NT2/D1 (cell line): Measurements from ENCODE around the gene B3GALT5.
A peak's percentile ranks its signal among the peaks of the same experiment; 100 is the strongest.

ENCODE experiments used
- DNase-seq: peaks from one replicate; pipeline ENCODE4 v3.0.0-alpha.2; 2011; ENCODE audit warnings: low read depth, low spot score
- H3K27me3 ChIP-seq: 2 replicates; pipeline ENCODE4 v1.6.0; 2011; ENCODE audit warnings: mild to moderate bottlenecking; ENCODE audit not compliant: insufficient read length, insufficient read depth
- H3K36me3 ChIP-seq: 2 replicates; pipeline ENCODE4 v1.6.1; 2011; ENCODE audit warnings: mild to moderate bottlenecking, low read length, mixed read lengths; ENCODE audit not compliant: insufficient read depth, insufficient read length
- H3K4me1 ChIP-seq: 2 replicates; pipeline ENCODE4 v1.5.1; 2011; ENCODE audit not compliant: insufficient read depth, insufficient read length
- H3K4me3 ChIP-seq: 2 replicates; pipeline ENCODE4 v1.5.1; 2011; ENCODE audit warnings: low read depth; ENCODE audit not compliant: insufficient read length
- H3K9ac ChIP-seq: 2 replicates; pipeline ENCODE4 v1.6.0; 2011; ENCODE audit warnings: low read depth; ENCODE audit not compliant: insufficient read length
- H3K9me3 ChIP-seq: 2 replicates; pipeline ENCODE4 v1.5.1; 2011; ENCODE audit warnings: mild to moderate bottlenecking, low read length; ENCODE audit not compliant: insufficient read depth
- SUZ12 ChIP-seq: IDR thresholded peaks from 2 replicates; pipeline ENCODE4 v1.6.1; 2011; ENCODE audit not compliant: insufficient read length, insufficient read depth; ENCODE audit errors: extremely low read depth
- YY1 ChIP-seq: IDR thresholded peaks from 2 replicates; pipeline ENCODE4 v1.6.1; 2011; ENCODE audit not compliant: insufficient read length, insufficient read depth
- ZNF274 ChIP-seq: IDR thresholded peaks from 2 replicates; pipeline ENCODE4 v1.6.1; 2011; ENCODE audit warnings: mild to moderate bottlenecking, low read depth, low read length

Gene B3GALT5

DNA sequence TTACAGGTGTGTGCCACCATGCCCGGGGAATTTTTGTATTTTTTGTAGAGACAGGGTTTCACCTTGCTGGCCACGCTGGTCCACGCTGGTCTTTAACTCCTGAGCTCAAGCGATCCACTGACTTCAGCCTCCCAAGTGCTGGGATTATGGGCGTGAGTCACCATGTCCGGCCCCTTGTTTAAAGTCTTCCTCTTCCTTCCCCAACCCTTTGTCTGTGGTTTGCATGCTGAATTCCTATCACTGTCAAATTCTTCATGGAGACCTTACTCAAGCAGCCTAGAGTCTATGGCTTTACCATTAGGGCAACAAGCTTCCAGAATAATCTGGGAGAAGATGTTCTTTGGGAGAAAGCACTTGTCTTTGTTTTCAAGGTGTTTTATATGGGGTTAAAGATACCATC is 34.7 kb downstream of the B3GALT5 start:
- H3K9me3 ChIP-seq = no peaks in the 10 kb centered on the region
- peaks cover 3% of the 10 kb centered on the region for H3K36me3 ChIP-seq
- TF ChIP-seq YY1 (no peak), SUZ12 (no peak), ZNF274 (no peak)
- peak; percentile 46 for DNase-seq
- peaks cover 6% of the 10 kb centered on the region for H3K4me1 ChIP-seq
- no peak overlapping the region for H3K4me3 ChIP-seq
- H3K9ac ChIP-seq = no peak overlapping the region
- H3K27me3 ChIP-seq = no peaks in the 10 kb centered on the region

DNA sequence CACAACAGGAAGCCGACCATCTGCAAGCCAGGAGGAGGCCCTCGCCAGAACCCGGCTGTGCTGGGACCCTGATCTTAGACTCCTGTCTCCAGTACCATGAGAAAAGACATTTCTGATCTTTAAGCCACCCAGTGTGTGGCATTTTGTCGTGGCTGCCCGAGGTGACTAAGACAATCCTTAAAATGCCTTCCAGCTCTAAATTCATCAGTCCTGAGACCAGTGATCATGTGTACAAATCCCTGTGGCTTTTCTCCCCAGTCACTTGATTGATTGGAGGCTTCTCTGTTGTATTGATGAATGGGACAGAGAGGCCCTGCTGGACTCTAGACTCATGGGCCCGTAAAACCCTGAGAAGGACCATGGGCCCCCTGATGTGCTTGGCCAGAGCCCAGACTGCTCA is 36.1 kb downstream of the B3GALT5 start:
- TF ChIP-seq YY1 = no peak
- TF ChIP-seq SUZ12 = no peak
- no peak for TF ChIP-seq ZNF274
- H3K9me3 ChIP-seq = peaks cover 7% of the 10 kb centered on the region; the same call in 1 of the 2 replicates
- H3K36me3 ChIP-seq = peaks cover 3% of the 10 kb centered on the region
- peaks cover 2% of the 10 kb centered on the region for H3K4me1 ChIP-seq
- DNase-seq = no peak
- H3K4me3 ChIP-seq = no peak overlapping the region
- no peak overlapping the region for H3K9ac ChIP-seq
- no peaks in the 10 kb centered on the region for H3K27me3 ChIP-seq

DNA sequence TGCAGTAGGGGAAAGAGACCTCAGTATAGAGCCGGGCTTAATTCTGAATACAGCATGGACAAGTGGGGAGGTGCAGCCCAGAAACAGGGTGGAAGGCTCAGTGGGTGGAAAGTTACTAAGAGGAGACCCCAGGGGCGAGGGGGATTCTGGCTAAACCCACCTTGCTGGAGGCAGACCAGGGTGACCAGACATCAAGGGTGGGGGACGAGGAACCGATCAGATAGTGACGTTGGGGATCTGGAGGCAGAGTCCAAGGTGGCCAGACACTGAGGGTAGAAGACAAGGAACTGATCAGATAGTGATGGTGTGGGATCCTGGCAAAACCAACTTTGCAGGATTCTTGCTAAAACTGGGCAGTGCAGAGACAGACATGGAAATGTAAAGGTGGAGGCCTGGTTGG is 36.8 kb downstream of the B3GALT5 start:
- no peak for TF ChIP-seq ZNF274
- TF ChIP-seq SUZ12 = no peak
- TF ChIP-seq YY1 = no peak
- Histone ChIP-seq H3K4me1 (peaks cover 2% of the 10 kb centered on the region), H3K4me3 (no peak overlapping the region), H3K9ac (no peak overlapping the region), H3K36me3 (peaks cover 3% of the 10 kb centered on the region), H3K27me3 (no peaks in the 10 kb centered on the region), H3K9me3 (peaks cover 7% of the 10 kb centered on the region; the same call in 1 of the 2 replicates)
- no peak for DNase-seq

DNA sequence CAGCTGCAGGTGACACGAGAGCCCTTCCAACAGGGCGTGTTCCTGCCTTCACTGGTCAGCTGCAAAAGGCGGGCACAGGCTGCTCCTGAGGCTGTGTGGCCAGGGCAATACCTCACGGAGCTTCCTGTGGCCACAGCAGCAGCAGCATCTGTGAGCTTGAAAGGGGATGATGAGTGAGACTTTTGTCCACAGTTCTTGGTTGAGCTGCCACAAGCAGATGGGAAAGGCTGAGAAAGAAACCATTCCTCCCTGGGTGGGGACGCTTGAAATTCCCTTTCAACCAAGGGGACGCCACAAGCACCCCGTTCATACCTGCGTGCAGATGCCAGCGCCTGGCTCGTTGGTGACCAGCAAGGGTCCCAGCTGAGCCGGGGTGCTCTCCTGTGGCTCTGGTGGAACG is 37.6 kb downstream of the B3GALT5 start:
- Histone ChIP-seq H3K27me3 (no peaks in the 10 kb centered on the region), H3K9ac (no peak overlapping the region), H3K9me3 (peaks cover 7% of the 10 kb centered on the region; the same call in 1 of the 2 replicates), H3K4me3 (no peak overlapping the region), H3K36me3 (peaks cover 6% of the 10 kb centered on the region), H3K4me1 (peaks cover 2% of the 10 kb centered on the region)
- TF ChIP-seq SUZ12 (no peak), YY1 (no peak), ZNF274 (no peak)
- DNase-seq = no peak

DNA sequence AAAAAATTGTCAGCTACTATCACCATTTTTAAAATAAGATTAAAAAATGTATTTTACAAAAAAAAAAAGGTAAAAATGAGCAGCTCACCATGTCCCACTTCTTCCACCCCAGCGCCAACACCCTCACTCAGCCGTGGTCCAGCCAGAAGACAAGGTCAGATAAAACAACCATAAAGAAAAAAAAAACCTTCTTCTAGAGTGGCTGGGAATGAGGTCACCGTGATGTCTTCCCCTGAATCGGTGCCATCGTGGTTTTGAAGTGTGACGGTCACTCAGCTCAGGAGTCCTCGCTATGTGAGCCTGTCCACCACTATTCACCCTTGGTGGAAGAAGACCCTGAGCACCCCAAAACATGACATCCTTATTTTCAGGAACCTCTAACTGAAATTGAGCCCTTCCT is 38.1 kb downstream of the B3GALT5 start:
- Histone ChIP-seq H3K27me3 (no peaks in the 10 kb centered on the region), H3K4me1 (peaks cover 2% of the 10 kb centered on the region), H3K9me3 (peaks cover 7% of the 10 kb centered on the region; the same call in 1 of the 2 replicates), H3K9ac (no peak overlapping the region), H3K36me3 (peaks cover 6% of the 10 kb centered on the region), H3K4me3 (no peak overlapping the region)
- no peak for TF ChIP-seq SUZ12
- TF ChIP-seq ZNF274 = no peak
- no peak for TF ChIP-seq YY1
- no peak for DNase-seq

DNA sequence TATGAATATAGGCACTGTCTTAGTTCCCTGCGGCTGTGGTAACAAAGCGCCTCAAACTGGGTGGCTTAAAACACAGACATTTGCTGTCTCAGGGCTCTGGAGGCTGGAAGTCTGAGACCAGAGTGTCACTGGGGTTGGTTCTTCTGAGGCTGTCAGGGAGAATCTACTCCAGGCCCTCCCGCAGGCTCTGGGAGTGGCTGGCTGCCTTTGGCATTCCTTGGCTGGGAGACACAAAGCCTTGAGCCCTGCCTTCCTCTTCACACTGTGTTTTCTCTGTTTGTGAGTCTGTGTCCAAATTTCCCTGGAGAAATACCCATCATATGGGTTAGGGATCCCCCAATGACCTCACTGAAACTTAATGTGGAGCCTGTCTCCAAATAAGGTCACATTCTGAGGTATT is 38.5 kb downstream of the B3GALT5 start:
- no peak overlapping the region for H3K9ac ChIP-seq
- peaks cover 6% of the 10 kb centered on the region for H3K36me3 ChIP-seq
- peaks cover 7% of the 10 kb centered on the region; the same call in 1 of the 2 replicates for H3K9me3 ChIP-seq
- peak; percentile 46 for DNase-seq
- H3K27me3 ChIP-seq = no peaks in the 10 kb centered on the region
- TF ChIP-seq SUZ12 (no peak), YY1 (no peak), ZNF274 (no peak)
- no peak overlapping the region for H3K4me3 ChIP-seq
- H3K4me1 ChIP-seq = peaks cover 2% of the 10 kb centered on the region

DNA sequence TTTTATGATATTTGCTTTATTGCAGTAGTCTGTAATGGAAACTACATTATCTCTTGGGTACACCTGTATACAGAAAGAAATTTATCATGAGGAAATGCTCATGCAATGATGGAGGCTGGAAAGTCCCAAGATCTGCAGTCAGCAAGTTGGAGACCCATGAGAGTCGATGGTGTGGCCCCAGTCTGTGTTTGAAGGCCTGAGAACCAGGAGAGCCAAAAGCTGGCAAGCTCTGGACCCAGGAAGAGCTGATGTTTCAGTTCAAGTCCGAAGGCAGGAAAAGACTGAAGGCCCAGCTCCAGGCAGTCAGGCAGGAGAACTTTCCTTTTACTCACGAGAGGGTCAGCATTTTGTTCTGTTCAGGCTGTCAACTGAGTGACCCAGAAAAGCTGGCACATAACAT is 42.2 kb downstream of the B3GALT5 start:
- peaks cover 7% of the 10 kb centered on the region; the same call in 1 of the 2 replicates for H3K9me3 ChIP-seq
- H3K9ac ChIP-seq = no peak overlapping the region
- no peak for DNase-seq
- H3K4me1 ChIP-seq = peaks cover 2% of the 10 kb centered on the region
- H3K36me3 ChIP-seq = peaks cover 6% of the 10 kb centered on the region
- H3K4me3 ChIP-seq = no peak overlapping the region
- no peak for TF ChIP-seq ZNF274
- no peak for TF ChIP-seq YY1
- H3K27me3 ChIP-seq = no peaks in the 10 kb centered on the region

DNA sequence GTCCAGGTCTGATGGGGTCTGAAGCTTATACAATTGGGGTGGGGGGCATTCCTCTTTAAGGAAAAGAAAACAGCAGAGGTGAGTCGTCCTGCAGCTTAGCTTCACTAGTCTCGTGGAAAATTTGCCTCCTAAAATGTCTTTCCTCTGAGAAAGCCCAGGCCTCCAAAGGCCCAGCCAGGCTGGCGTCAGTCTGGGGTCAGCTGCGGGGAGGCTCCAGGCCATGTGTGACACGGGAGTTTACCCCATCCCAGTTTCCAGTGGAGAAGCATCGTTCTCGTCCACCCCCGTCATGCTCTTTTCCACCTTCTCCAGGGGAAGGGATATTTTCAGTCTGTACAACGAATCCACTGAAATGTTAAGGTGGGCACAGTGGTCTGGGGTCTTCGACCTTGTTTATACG is 42.8 kb downstream of the B3GALT5 start:
- Histone ChIP-seq H3K4me1 (peaks cover 2% of the 10 kb centered on the region), H3K9ac (no peak overlapping the region), H3K27me3 (no peaks in the 10 kb centered on the region), H3K4me3 (no peak overlapping the region), H3K36me3 (peaks cover 6% of the 10 kb centered on the region), H3K9me3 (peaks cover 7% of the 10 kb centered on the region; the same call in 1 of the 2 replicates)
- TF ChIP-seq ZNF274 (no peak), YY1 (no peak), SUZ12 (no peak)
- no peak for DNase-seq
